B cell (primary cell): ENCODE data around the gene NSRP1. TPM values are rescaled to one million over a fixed set of nuclear protein-coding genes. Genes with fewer than 3 reads are reported as not detected.

ENCODE experiments used
- ATAC-seq: fragments of 200-7000 bp; cut with Tn5 transposase; one replicate; pipeline ENCODE4 v1.10.0; 2021; ENCODE audit warnings: low read depth, mild to moderate bottlenecking, moderate number of reproducible peaks, moderate library complexity
- CTCF ChIA-PET: fragments of 350-600 bp; sonication (Branson Sonifier 250); formaldehyde crosslinking; loops from one replicate; lab custom pipeline; 2021; ENCODE audit warnings: antibody characterized with exemption, inconsistent platforms; lab: Charles Lee
- POLR2A ChIA-PET: fragments of 350-600 bp; sonication (Branson Sonifier 250); formaldehyde crosslinking; loops from one replicate; lab custom pipeline; 2021; ENCODE audit warnings: antibody characterized with exemption; lab: Charles Lee
- DNase-seq: peaks from one replicate; pipeline ENCODE4 v3.0.0; 2013
- H2AFZ ChIP-seq: 2 replicates; pipeline ENCODE4 v1.6.1; 2012; ENCODE audit warnings: mild to moderate bottlenecking, low read depth, low read length; ENCODE audit not compliant: insufficient read depth, poor library complexity, severe bottlenecking
- H3K27ac ChIP-seq, 2 donors: 1 replicate in 1 of 2; 2 replicates in 1 of 2; pipeline ENCODE4 v1.5.1; 2012 to 2013; ENCODE audit warnings: low read length in 2 of 2, mild to moderate bottlenecking in 2 of 2, moderate library complexity in 1 of 2
- H3K27me3 ChIP-seq, 4 experiments: fragments of 200-600 bp in 1 of 4; sonication (generic) in 1 of 4; replicated peaks in 1 of 4; 1 replicate in 2 of 4; 2 replicates in 2 of 4; pipeline versions ENCODE4 v1.6.1 to v1.7.0; 2013 to 2016; ENCODE audit warnings: low read length in 3 of 4, mild to moderate bottlenecking in 2 of 4, mixed read lengths in 1 of 4, moderate library complexity in 1 of 4; ENCODE audit not compliant: insufficient read depth in 4 of 4, control insufficient read depth in 3 of 4; ENCODE audit errors: control extremely low read depth in 1 of 4
- H3K36me3 ChIP-seq, 2 experiments: replicated peaks in 1 of 2; 1 replicate in 1 of 2; 2 replicates in 1 of 2; pipeline versions ENCODE4 v1.6.1 to v1.7.1; 2013; ENCODE audit warnings: low read length in 1 of 2; ENCODE audit not compliant: insufficient read depth in 2 of 2, control insufficient read depth in 1 of 2; ENCODE audit errors: control extremely low read depth in 1 of 2, extremely low read depth in 1 of 2
- H3K4me1 ChIP-seq, 2 donors: fragments of 200-600 bp in 1 of 2; sonication (generic) in 1 of 2; 1 replicate in 1 of 2; 2 replicates in 1 of 2; pipeline versions ENCODE4 v1.5.1 to v1.6.1; 2013 to 2017; ENCODE audit warnings: low read length in 2 of 2; ENCODE audit not compliant: control insufficient read depth in 2 of 2, insufficient read depth in 2 of 2
- H3K4me2 ChIP-seq: replicated peaks from 2 replicates; pipeline ENCODE3; 2012; ENCODE audit warnings: mild to moderate bottlenecking, low read depth, low read length; ENCODE audit not compliant: poor library complexity, severe bottlenecking
- H3K4me3 ChIP-seq, 5 experiments: fragments of 200-600 bp in 1 of 5; sonication (generic) in 1 of 5; 1 replicate in 3 of 5; 2 replicates in 2 of 5; pipeline versions ENCODE4 v1.5.1 to v1.7.0; 2011 to 2016; ENCODE audit warnings: low read length in 4 of 5, mild to moderate bottlenecking in 4 of 5, low read depth in 2 of 5, control low read depth in 1 of 5, moderate library complexity in 1 of 5; ENCODE audit not compliant: insufficient read depth in 1 of 5; ENCODE audit errors: control extremely low read depth in 1 of 5, extremely low read depth in 1 of 5
- H3K79me2 ChIP-seq: fragments of 200-600 bp; sonication (generic); one replicate; pipeline ENCODE4 v1.6.0; 2016; ENCODE audit warnings: low read length; ENCODE audit not compliant: control insufficient read depth, insufficient read depth
- H3K9ac ChIP-seq: fragments of 200-600 bp; sonication (generic); 2 replicates; pipeline ENCODE4 v1.6.1; 2017; ENCODE audit warnings: mild to moderate bottlenecking, low read length, moderate library complexity
- H3K9me3 ChIP-seq, 3 donors: one replicate each; pipeline versions ENCODE4 v1.6.1 to v1.7.1; 2013; ENCODE audit warnings: low read length in 2 of 3; ENCODE audit not compliant: control insufficient read depth in 2 of 3, insufficient read depth in 1 of 3; ENCODE audit errors: control extremely low read depth in 1 of 3
- H4K20me1 ChIP-seq: 2 replicates; pipeline ENCODE4 v1.6.0; 2012; ENCODE audit warnings: mild to moderate bottlenecking, low read length; ENCODE audit not compliant: insufficient read depth, control insufficient read depth, poor library complexity, severe bottlenecking
- H3K27ac Mint-ChIP-seq: one replicate; pipeline ENCODE4 v1.8.0; 2021; ENCODE audit warnings: mixed read lengths
- H3K27me3 Mint-ChIP-seq: one replicate; pipeline ENCODE4 v1.8.0; 2021; ENCODE audit warnings: mixed read lengths
- H3K4me1 Mint-ChIP-seq: one replicate; pipeline ENCODE4 v1.8.0; 2021; ENCODE audit warnings: mixed read lengths
- H3K4me3 Mint-ChIP-seq: one replicate; pipeline ENCODE4 v1.8.0; 2021; ENCODE audit warnings: mixed read lengths
- H3K9me3 Mint-ChIP-seq: one replicate; pipeline ENCODE4 v1.8.0; 2022; ENCODE audit warnings: mixed read lengths; ENCODE audit not compliant: insufficient read depth
- CTCF ChIP-seq: fragments of 200-600 bp; IDR thresholded peaks from one replicate; pipeline ENCODE4 v1.8.0; 2022; ENCODE audit warnings: antibody characterized with exemption, mild to moderate bottlenecking
- EZH2 ChIP-seq: IDR thresholded peaks from 2 replicates; pipeline ENCODE4 v1.6.1; 2012; ENCODE audit warnings: borderline replicate concordance, low read depth, mild to moderate bottlenecking, moderate library complexity, low read length; ENCODE audit not compliant: insufficient read depth, poor library complexity, severe bottlenecking
- WGBS: methylation state at CpG from one replicate; pipeline ENCODE4 v1.1.5; 2013; ENCODE audit warnings: missing lambda C conversion rate; ENCODE audit not compliant: insufficient coverage; 5-methylcytosine and 5-hydroxymethylcytosine counted together
- intact Hi-C: fragments of 100-400 bp; cut with micrococcal nuclease; formaldehyde crosslinking; loops from one replicate; pipeline ENCODE4 v1.10.0; 2022
- polyA plus RNA-seq: library from polyadenylated mRNA; depleted of rRNA; stranded (reverse); fragments of >200 nt; gene quantifications from 2 replicates; pipeline ENCODE4 v1.2.3, GENCODE V29; 2012
- total RNA-seq, 2 donors: library from RNA; stranded (reverse); fragments of 120-200 nt in 1 of 2; gene quantifications; 1 replicate in 1 of 2; 2 replicates in 1 of 2; pipeline versions ENCODE4 v1.2.3 to v1.2.4, GENCODE V29; 2013 to 2022

Gene NSRP1
- total and polyA plus RNA-seq, 2 donors (not counting 1 experiment from before 2014, with no cell fraction given) = 11.2 to 46.2 TPM

DNA sequence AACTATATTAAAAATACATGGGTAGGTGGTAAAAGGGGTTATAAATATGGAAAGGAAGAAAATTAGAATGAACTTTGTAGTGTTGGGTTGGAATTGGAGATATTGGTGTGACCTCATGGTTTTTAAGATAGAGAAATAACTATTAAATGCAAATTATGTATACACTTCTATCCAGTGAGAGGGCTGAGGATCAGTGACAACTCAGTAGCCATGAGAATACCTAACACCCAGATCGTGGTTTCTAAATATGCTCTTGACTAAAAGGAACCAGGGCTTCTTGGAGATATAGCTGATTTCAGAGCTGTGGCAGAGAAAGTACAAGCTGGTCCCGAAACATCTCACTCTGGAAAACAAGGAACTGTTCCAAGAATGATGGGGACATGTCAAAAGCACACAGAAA lies 74.5 kb downstream of the NSRP1 start:
- H3K36me3 ChIP-seq = peaks cover 0 to 3% of the 10 kb centered on the region in 2 experiments
- H3K9me3 ChIP-seq = no peaks in the 10 kb centered on the region
- WGBS = 88% methylated on average over 1 of the region's 2 CpGs
- H3K4me3 ChIP-seq = no peak overlapping the region
- H3K27ac Mint-ChIP-seq = no peak overlapping the region
- no peak overlapping the region for H3K4me2 ChIP-seq
- no peaks in the 10 kb centered on the region for H3K27me3 Mint-ChIP-seq
- POLR2A ChIA-PET = no interaction called here
- H3K27ac ChIP-seq = no peak overlapping the region
- no peaks in the 10 kb centered on the region for H3K9me3 Mint-ChIP-seq
- CTCF ChIA-PET = interaction anchor here (0.8 kb wide), 1 partner anchor 87 kb away, joined by 3 read pairs; no protein-coding TSS in a partner anchor
- H3K4me1 ChIP-seq = no peaks in the 10 kb centered on the region
- intact Hi-C loops = no loop called here
- TF ChIP-seq EZH2 (no peak), CTCF (no peak)
- H3K4me1 Mint-ChIP-seq = no peaks in the 10 kb centered on the region
- no peaks in the 10 kb centered on the region for H4K20me1 ChIP-seq
- no peaks in the 10 kb centered on the region for H3K79me2 ChIP-seq
- no peak overlapping the region for H3K9ac ChIP-seq
- no peak overlapping the region for H2AFZ ChIP-seq
- ATAC-seq (no peak), DNase-seq (no peak)
- H3K27me3 ChIP-seq = peaks cover 0 to 4% (median 1%) of the 10 kb centered on the region in 4 experiments
- H3K4me3 Mint-ChIP-seq = no peak overlapping the region

GRCh38 chr17:30196504-30196903 lies 79.9 kb downstream of the NSRP1 start:
- CTCF ChIA-PET = no interaction called here
- no peaks in the 10 kb centered on the region for H3K27me3 Mint-ChIP-seq
- no peak for ATAC-seq
- TF ChIP-seq CTCF (no peak), EZH2 (no peak)
- no peak overlapping the region for H3K27ac ChIP-seq
- no peak overlapping the region for H2AFZ ChIP-seq
- intact Hi-C loops = no loop called here
- no peaks in the 10 kb centered on the region for H3K4me1 Mint-ChIP-seq
- DNase-seq = no peak
- H3K4me3 ChIP-seq = no peak overlapping the region
- no peaks in the 10 kb centered on the region for H4K20me1 ChIP-seq
- H3K9me3 Mint-ChIP-seq = no peaks in the 10 kb centered on the region
- no peaks in the 10 kb centered on the region for H3K36me3 ChIP-seq
- H3K4me1 ChIP-seq = no peaks in the 10 kb centered on the region
- no CpG with 5 or more reads among the region's 3 CpGs for WGBS
- no peaks in the 10 kb centered on the region for H3K9me3 ChIP-seq
- no peaks in the 10 kb centered on the region for H3K79me2 ChIP-seq
- no peak overlapping the region for H3K9ac ChIP-seq
- peaks cover 0 to 4% (median 1%) of the 10 kb centered on the region in 4 experiments for H3K27me3 ChIP-seq
- H3K4me3 Mint-ChIP-seq = no peak overlapping the region
- H3K27ac Mint-ChIP-seq = no peak overlapping the region
- POLR2A ChIA-PET = no interaction called here
- H3K4me2 ChIP-seq = no peak overlapping the region
